ENCODE data around the gene KIAA0040. TPM values are rescaled to one million over a fixed set of nuclear protein-coding genes. Genes with fewer than 3 reads are reported as not detected.

Gene KIAA0040
- total RNA-seq, 2 donors from 2014 or later, result 17.3 to 28.5 TPM

DNA sequence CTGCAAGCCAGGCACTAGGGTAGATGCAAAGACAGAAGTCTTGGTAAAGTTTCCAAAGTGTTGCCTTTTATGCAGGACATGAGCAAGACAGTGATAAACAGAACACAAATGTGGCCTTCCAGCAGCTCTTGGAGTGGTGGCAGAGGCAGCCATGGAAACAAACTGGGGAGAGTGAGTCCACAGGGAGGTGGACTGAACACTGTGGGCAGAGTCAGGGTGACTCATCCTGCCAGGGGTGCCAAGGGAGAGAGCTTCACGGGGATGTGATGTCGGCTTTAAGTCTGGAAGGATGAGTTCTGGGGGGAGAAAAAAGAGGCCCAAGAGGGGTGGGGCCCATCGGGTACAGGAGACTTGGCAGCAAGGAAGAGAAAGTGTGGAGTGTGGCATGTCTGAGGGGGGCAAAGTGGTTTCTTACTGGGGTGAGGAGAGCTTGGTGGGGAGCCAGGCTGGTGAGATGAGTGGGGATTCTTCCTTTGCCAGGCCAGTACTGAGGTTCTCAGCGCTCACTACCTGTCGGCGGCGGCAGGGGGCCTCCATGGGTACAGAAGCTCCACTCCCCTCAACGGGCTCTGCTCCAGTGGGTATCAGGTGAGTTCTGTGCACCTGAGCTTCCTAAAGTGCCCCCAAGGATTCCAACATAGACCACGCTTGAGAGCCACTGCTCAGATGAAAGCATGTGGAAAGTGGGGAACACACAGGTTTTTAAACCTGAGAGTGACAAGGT lies 41.8 kb downstream of the KIAA0040 start:
- ATAC-seq (peak in 1 of 2 donors; percentile 48), DNase-seq (no peak)
- intact Hi-C loops (cut with DNase I), result loop anchor here in 1 of 2 donors (5.0 to 10.0 kb wide), 2 partner anchors 737 to 924 kb away; no protein-coding TSS in a partner anchor

DNA sequence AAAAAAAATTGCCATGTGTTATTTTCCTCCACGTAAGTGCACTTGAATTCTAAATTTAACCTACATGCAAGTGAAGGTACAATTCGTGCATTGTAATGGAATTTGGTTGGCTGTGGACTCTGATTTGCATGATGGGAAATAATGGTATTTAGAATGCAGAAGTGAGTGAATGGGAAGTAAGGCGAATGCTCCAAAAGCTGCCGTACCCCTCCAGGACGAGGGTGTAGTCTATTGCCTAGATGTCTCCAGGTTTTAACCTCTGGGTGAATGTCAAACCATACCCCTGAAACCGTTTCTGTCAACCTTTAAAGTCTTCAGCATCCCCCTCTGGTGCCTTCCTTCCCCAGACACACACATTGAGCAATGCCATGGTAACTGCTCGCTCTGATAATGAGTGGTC lies 44.5 kb downstream of the KIAA0040 start:
- no peak for ATAC-seq
- no peak for DNase-seq
- intact Hi-C loops (cut with DNase I), result no loop called here

DNA sequence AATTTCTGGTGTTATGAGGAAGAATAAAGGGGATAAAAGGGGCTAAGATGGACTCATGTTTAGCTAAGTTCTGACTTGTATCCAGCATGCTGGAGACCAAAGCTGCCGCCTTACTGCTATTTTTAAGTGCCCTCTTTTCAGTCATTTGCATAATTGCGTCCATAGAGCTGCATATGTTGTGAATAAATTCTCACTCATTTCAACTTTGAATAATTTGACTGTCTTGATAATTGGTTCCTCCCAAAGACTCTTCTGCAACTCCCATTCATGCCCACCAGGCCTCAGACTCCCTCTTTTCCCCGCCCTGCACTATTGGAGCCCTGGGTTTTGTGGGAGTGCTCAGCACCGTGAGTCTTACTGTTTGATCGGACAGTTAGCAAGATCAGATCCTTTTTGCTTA lies 45.0 kb downstream of the KIAA0040 start:
- ATAC-seq (no peak), DNase-seq (no peak)
- intact Hi-C loops (cut with DNase I), result no loop called here

DNA sequence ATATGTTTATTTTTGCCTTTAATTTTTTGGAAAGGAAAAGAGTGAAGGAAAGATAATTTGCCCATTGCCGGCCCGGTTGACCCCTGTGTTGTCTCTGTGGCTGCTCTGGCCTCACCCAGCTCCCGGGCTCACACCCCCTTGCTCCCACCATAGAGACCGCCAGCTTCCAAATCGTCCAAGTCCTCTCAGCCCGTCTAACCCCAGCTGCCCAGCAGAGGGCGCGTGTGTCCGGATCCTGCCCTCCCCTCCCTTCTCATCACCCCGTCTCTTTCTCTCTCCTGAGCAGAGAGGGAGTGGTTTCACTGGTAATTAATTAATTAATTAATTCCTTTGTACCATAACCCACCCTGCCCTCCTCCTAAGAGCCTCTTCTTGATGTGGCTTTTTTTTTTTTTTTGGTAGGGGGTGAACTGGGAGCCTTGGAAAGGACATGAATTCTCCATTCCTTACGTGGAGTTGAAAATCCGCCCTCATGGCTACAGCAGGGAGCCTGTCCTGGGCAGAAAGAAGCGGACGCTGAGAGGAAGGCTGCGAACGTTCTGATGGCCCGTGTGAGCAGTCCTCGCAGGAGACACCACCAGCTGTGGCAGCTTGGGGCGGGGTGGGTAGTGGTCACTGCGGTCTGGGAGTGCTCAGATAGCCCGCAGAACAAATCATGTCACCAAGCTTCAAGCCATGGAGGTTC lies 45.9 kb downstream of the KIAA0040 start:
- DNase-seq (peak; percentile 72), ATAC-seq (peak; percentile 83 to 89)
- intact Hi-C loops (cut with DNase I), result no loop called here

DNA sequence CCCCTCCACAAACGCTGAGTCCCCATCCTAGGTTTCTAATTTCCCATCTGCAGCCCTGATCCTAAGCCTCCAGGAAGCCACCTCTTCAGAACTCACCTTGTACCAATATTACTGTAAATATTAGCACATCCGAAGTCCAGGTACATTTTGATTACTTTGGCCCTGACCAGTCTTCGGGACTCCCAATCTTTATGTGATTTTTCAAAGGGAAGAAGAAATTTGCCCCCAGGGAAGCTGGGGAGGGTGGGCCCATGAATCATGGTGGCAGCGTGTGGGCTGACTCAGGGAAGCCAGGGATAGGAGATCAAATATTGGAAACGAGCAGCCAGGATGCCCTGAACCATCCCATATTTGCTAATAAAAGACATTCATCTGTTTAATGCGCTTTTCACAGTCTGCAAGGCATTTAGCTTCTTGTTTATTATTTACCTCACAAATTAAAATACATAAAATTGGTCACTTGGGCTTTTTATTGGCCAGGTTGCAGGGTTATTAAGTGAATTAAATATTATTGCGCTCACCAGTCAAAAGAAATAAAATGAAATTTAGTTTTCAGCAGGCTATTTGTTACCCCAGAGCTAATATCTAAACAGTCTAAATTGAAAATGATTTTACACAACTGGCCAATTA lies 46.6 kb downstream of the KIAA0040 start:
- no peak for ATAC-seq
- intact Hi-C loops (cut with DNase I), result no loop called here
- no peak for DNase-seq

DNA sequence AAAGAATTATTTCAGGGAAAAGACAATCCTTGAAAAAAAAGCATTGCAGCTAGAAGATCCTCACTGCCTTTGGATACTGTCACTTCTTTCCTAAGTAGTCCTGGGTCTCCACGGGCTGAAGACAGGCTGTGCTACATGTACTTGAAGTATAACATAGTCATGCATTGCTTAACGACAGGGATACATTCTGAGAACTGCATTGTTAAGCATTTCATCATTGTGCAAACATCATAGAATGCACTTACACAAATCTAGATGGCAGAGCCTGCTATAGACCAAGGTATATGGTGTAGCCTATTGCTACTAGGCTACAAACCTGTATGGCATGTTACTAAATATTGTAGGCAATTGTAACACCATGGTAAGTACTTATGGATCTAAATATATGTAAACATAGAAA lies 54.0 kb downstream of the KIAA0040 start:
- ATAC-seq (no peak), DNase-seq (no peak)
- intact Hi-C loops (cut with DNase I), result no loop called here

DNA sequence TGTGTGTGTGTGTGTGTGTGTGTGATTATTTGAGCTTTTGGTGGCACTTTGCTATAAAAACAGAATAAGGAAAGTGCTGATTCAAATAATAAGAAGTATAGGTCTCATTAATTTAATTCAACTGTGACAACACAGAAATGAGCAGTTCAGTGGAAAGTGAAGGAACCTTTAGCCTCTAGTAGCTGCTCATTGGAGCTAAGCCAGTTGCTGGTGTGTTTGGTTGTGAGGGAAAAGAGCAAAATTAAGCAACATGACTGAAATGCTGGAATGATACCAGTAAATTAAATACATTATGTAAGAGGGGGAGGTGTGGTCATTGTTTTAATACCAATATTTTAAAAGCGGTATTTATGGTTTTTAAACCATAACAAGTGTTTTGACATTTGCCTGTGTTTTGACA lies 55.2 kb downstream of the KIAA0040 start:
- intact Hi-C loops (cut with DNase I), result no loop called here
- ATAC-seq (peak in 1 of 2 donors; percentile 41), DNase-seq (no peak)

DNA sequence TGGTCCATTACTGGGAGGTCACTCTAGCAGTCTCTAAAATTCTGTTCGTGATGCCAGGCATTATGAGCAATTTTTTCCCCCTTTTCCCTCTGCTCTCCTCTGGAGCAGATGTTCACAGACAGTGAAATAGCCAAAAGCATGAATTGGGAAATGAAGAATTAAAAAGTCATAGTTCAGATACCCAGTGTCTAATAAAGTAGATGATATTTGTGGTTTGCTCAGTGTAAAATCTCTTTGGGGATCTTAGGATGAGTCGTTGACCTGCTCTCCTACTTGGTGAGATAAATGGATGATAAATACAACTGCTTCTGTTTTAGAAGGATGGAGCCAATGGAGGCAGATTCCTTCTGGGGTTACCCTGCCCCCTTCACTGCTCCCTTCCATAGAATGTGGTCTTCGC lies 56.3 kb downstream of the KIAA0040 start:
- DNase-seq (no peak), ATAC-seq (no peak)
- intact Hi-C loops (cut with DNase I), result no loop called here

DNA sequence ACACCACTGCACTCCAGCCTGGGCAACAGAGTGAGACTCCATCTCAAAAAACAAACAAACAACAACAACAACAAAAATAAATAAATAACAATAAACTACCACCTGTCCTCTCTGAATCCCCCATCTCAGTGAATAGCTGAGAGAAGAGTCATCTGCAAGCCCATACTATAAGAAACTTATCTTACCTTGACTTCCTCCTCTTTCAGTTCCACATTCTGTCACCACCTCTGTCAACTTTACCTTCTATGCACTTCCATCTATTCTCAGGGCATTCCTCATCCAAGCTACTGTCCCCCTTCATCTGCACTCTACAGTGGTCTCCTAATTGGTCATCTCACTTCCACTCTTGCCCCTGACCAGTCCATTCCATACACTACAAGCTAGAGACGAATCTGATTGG lies 58.1 kb downstream of the KIAA0040 start:
- no peak for ATAC-seq
- DNase-seq, result no peak
- intact Hi-C loops (cut with DNase I), result no loop called here

DNA sequence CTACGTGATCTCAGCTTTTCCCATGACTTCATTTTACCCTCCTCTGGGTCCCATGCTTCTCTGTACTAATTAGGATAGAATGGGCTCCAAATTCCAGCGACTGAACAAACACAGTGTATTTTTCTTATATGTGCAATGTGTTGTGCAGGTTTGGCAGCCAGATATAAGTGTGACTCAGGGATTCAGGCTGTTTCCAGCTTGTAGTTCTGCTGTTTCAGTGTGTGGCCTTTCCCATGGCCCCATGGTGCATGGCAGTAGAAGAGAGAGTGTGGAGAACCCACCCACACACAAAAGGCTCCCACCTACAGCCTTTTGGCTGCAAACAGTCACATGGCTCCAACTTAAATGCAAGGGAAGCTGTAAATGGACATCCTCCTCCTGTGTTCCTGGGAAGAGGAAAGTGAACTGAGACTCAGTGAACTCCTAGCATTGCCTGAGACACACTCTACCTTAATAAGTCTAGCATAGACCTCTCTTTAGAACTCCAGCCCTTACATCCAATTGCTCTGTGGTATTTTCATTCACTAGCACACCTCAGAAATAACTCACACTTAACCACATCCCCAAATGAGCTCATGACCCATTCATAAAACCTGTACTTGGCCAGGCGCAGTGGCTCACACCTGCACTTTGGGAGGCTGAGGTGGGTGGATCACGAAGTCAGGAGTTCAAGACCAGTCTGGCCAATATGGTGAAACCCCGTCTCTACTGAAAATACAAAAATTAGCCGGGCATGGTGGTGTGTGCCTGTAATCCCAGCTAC lies 58.7 kb downstream of the KIAA0040 start:
- no peak for DNase-seq
- ATAC-seq, result peak in 1 of 2 donors; percentile 55
- intact Hi-C loops (cut with DNase I), result no loop called here

DNA sequence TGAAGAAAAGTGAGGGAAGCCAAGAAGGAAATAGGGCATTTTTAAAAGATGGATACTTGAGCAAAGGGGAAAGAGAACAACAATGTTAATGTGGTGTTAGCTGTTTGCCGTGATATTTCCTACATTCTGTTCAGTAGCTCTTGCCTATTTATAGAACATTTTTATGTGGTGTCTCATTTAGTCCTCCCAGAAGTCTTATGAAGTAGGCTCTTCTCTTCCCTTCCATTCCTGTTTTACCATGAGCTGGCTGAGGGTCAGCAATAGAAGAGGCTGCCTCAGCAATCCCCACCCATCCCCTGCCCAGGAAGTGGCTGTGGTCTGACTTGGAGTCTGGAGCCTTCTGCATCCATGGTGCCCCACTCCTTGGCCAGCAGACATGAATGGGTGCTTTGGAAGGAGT lies 60.1 kb downstream of the KIAA0040 start:
- ATAC-seq (peak in 1 of 2 donors; percentile 46), DNase-seq (no peak)
- intact Hi-C loops (cut with DNase I), result no loop called here

DNA sequence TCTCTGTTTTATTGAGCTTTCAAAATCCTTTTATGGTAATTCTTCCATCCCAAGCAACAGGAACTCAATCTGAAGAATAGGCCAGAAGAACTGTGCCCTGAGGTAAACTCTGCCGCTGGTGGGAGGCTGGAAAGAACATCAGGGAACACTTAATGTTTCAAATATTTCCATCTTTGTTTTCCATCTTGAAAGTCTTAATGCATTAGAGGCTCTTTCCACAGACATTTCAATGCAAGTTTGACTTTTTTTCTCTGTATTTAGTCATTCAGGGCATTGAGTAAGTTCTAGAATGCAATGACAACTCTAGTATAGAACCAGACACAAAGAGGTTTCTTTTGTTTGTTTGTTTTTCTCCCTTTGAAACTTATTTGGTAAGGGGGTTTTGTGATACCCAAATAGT lies 61.5 kb downstream of the KIAA0040 start:
- DNase-seq (no peak), ATAC-seq (no peak)
- intact Hi-C loops (cut with DNase I), result no loop called here

DNA sequence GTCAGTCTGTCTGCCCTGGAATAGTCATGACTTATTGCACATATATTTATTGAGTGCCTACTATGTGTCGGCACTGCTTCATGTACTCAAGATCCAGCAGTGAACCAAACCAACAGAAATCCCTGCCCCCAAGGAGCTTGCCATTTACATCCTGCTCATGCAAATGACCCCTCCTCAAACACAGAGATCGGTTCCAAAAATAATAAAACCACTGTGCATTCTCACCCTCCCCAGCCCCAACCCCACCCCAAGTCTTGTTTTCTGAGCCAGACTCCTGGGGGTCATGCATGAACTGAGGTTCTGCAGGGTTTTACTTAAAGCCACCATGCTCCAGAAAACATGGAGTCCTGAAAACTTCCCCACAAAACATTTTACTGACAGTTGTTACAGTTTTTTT lies 61.9 kb downstream of the KIAA0040 start:
- no peak for DNase-seq
- ATAC-seq, result no peak
- intact Hi-C loops (cut with DNase I), result no loop called here

DNA sequence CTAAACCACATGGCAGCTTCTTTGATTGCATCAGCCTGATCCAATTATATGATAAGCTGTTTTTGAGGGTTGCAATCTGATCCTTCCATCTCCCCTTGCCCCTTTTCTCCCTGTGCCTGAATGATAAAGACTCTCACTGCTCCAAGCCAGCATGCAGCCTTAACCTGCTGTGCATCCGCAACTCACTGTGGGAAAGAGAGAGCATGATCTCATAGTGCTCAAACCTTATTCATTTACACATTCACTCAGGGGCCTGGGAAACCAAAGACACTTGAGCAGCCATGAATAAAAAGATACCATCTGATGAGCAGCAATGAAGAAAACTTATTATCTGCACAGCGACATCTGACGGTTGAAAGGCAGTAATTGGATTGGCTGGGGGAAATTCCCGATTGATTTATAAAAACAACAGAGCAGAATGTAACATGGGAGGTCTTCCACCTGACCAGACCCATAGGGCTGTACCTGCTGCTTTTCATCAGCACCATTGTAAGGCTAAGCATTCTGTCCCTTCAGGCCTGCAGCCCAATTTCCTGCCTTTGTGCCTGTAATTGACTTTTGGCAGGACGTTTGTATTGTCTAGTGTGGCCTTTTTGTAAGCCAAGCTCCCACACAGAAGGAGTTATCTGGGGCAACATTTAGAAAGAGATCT lies 62.5 kb downstream of the KIAA0040 start:
- intact Hi-C loops (cut with DNase I), result no loop called here
- DNase-seq (no peak), ATAC-seq (peak; percentile 40 to 52)

DNA sequence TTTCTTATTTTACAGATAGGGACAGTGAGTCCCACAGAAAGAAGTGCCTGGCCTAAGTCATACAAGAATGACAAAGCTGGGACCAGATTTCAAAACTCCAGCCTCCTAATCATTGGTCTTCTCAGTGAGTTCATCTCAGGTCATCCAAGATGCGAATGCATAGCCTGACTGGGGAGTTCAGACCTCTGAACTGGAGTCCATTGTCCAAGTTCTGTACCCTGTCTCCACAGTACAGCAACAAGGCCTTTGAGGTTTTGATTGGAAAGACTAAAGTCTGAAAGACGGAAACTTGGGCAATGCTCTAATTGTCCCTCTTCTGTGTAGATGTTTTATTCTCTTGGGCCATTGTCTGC lies 63.0 kb downstream of the KIAA0040 start:
- intact Hi-C loops (cut with DNase I), result no loop called here
- no peak for DNase-seq
- ATAC-seq, result no peak

DNA sequence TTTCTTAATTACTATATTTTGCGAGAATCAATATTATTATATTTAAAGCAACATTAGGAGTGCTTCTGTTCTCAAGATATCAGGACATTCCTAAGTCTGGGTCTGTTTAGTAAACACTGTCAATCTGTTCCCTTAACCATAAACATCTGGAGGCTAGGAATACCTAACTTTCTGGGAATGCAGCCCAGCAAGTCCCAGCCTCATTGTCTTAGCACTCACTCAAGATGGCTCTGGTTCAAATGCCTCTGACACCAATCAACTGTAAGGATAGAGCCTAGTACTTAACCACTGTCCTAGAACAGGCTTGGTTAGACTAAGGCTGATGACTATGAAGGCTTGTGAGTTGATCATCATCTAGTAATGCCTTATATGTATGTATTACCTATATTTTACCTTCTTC lies 63.4 kb downstream of the KIAA0040 start:
- ATAC-seq (peak in 1 of 2 donors; percentile 52), DNase-seq (no peak)
- intact Hi-C loops (cut with DNase I), result no loop called here

DNA sequence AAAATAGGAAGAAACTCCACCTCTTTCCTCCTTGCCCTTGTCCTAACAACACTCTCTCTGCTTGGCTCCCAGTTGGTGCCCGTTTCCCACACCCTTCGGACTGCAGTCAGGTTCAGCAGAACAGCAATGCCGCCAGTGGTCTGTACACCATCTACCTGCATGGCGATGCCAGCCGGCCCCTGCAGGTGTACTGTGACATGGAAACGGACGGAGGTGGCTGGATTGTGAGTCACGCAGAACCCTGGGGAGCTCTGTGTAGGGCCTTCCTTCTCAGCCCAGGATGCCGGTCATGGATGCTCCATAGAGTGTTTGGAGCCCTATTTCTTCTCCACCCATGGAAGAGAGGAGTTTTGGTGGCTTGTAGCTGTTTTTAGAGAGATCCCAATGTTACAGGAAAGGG lies 64.1 kb downstream of the KIAA0040 start:
- ATAC-seq, result no peak
- intact Hi-C loops (cut with DNase I), result no loop called here

DNA sequence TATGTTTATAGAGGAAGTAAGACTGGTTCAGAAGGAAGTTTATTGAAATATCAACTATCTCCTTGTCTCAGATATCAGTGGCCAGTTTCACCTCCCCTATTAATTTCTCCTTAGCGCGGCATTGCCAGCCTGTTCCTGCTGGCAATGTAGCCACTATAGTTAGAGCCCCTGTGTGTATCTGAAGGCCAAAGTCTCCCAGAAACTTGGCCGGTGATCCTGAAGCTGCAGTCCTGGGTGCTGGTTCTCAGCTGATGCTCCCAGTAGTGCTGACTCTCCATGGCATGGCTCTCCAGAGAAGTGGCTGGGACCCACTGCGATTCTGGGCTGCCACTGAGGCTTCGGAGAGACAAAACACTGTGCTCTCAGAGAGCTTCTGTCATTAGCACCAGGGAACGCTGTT lies 65.0 kb downstream of the KIAA0040 start:
- intact Hi-C loops (cut with DNase I), result no loop called here
- DNase-seq, result no peak
- ATAC-seq, result no peak

More for the DNA sequence above, 64.1 kb downstream of the KIAA0040 start:
- no peak for DNase-seq

DNA sequence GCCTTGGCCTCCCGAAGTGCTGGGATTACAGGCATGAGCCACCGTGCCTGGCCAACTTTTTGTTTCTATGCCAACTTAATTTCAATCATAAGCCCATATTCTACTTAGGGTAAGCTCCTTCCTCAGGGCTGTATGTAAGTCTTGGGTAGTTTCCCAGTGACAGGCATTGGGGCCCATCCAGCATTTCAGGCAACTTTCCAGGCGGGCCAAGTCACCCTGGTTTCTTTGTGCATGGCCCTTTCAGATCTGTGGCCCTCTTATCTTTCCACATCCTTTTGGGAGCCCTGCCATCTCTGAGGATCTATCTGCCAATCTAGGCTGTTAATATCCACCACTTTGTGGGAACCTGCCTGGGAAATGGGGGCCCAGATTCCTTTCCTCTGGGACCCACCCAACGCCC lies 66.2 kb downstream of the KIAA0040 start:
- DNase-seq, result no peak

More for the DNA sequence above, 66.2 kb downstream of the KIAA0040 start:
- intact Hi-C loops (cut with DNase I), result no loop called here
- ATAC-seq, result peak in 1 of 2 donors; percentile 27

All from left cardiac atrium (tissue), 4 donors.